ENCODE results near the gene HSPA12B. TPM values are rescaled to one million over a fixed set of nuclear protein-coding genes. Genes with fewer than 3 reads are reported as not detected.

Gene HSPA12B
- total and polyA plus RNA-seq, 2 of the 4 experiments (the other 2 are of a cell fraction): not detected

- Histone ChIP-seq H3K23ac (ENCODE audit: low read depth, low read length) (no peak overlapping the region), H2BK120ac (ENCODE audit: low read depth, low read length) (no peak overlapping the region), H3K18ac (ENCODE audit: low read depth, low read length) (no peak overlapping the region), H3K79me1 (ENCODE audit: low read depth in 1 of 2, low read length in 2 of 2) (no peaks in the 10 kb centered on the region), H2AFZ (replicated peaks; ENCODE audit: low read length, poor library complexity) (no peak overlapping the region), H3K4me1 (ENCODE audit: control insufficient read depth, insufficient read depth, low read length) (no peaks in the 10 kb centered on the region), H2AK9ac (replicated peaks; ENCODE audit: low read depth, low read length, poor library complexity) (no peak overlapping the region), H4K5ac (ENCODE audit: low read depth, low read length) (no peak overlapping the region), H4K91ac (ENCODE audit: insufficient read depth, low read depth, low read length) (no peak overlapping the region), H3K14ac (replicated peaks; ENCODE audit: low read depth, low read length) (no peak overlapping the region), H2BK5ac (ENCODE audit: low read depth, low read length, poor library complexity, severe bottlenecking) (no peak overlapping the region), H4K20me1 (ENCODE audit: insufficient read depth, low read length) (no peaks in the 10 kb centered on the region), H3K9me3 (ENCODE audit: control insufficient read depth, insufficient read depth, low read length) (no peaks in the 10 kb centered on the region), H2BK15ac (ENCODE audit: low read depth, low read length) (no peak overlapping the region), H3K56ac (ENCODE audit: extremely low read depth, insufficient read depth, low read length) (no peak overlapping the region), H3K4me2 (ENCODE audit: low read depth, low read length) (no peak overlapping the region), H3K27me3 (ENCODE audit: control insufficient read depth, insufficient read depth, low read length) (peaks cover 19% of the 10 kb centered on the region), H3K36me3 (ENCODE audit: control insufficient read depth, insufficient read depth, low read length) (no peaks in the 10 kb centered on the region), H3K9me1 (ENCODE audit: insufficient read depth, low read length) (no peaks in the 10 kb centered on the region), H3K27ac (ENCODE audit: insufficient read depth, low read length) (no peak overlapping the region), H2AK5ac (ENCODE audit: low read depth, low read length) (no peak overlapping the region), H3K4me3 (ENCODE audit: insufficient read depth, low read depth, low read length) (no peak overlapping the region), H4K8ac (ENCODE audit: low read depth in 2 of 2, low read length in 2 of 2) (no peak overlapping the region), H3K4ac (ENCODE audit: low read depth, low read length) (no peak overlapping the region), H2BK20ac (ENCODE audit: low read depth, low read length) (no peak overlapping the region), H3K9ac (ENCODE audit: low read depth, low read length) (no peak overlapping the region)
- ATAC-seq (ENCODE audit: low read depth) (no peak), DNase-seq (no peak)
- CTCF ChIA-PET: interaction anchor here (0.6 to 2.4 kb wide), 8 partner anchors 11 to 376 kb away, joined by 3 to 19 read pairs (median 4); no protein-coding TSS in a partner anchor
- intact Hi-C loops (cut with micrococcal nuclease) (loop anchor here (1.0 kb wide), 2 partner anchors 35 to 148 kb away; no protein-coding TSS in a partner anchor), dilution Hi-C loops (cut with HindIII; ENCODE audit: low sequenced_read_pairs, unreplicated experiment) (no loop called here), in situ Hi-C loops (cut with MboI; ENCODE audit: low sequenced_read_pairs) (no loop called here)
- 0% methylated on average over 1 of the region's 4 CpGs; no CpG with 5 or more reads in 1 of the 2 experiments for WGBS, 2 experiments (ENCODE audit: extremely low coverage in 2 of 2, insufficient read length in 1 of 2)
- TF ChIP-seq SMC3 (IDR thresholded peaks at IDR 0.05; ENCODE audit: low read depth, low read length) (no peak), NFE2L2 (IDR thresholded peaks at IDR 0.05; ENCODE audit: low read depth, low read length) (no peak), RFX5 (IDR thresholded peaks at IDR 0.05; ENCODE audit: low read depth, low read length) (no peak), FOS (IDR thresholded peaks at IDR 0.05; ENCODE audit: low read depth, low read length) (no peak), RCOR1 (IDR thresholded peaks at IDR 0.05; ENCODE audit: insufficient replicate concordance, low read length) (no peak), ELK1 (IDR thresholded peaks at IDR 0.05; ENCODE audit: borderline replicate concordance, low read depth, low read length) (no peak), CHD1 (IDR thresholded peaks at IDR 0.05; ENCODE audit: low read depth, low read length) (no peak), MXI1 (IDR thresholded peaks at IDR 0.05; ENCODE audit: borderline replicate concordance, low read depth, low read length) (no peak), CEBPB (IDR thresholded peaks at IDR 0.05; ENCODE audit: low read depth, low read length) (no peak), CTCF (conservative IDR thresholded peaks at IDR 0.05; ENCODE audit: low read depth, low read length) (no peak), MAFK (IDR thresholded peaks at IDR 0.05; ENCODE audit: low read depth, low read length) (no peak), MAZ (IDR thresholded peaks at IDR 0.05; ENCODE audit: borderline replicate concordance, low read depth, low read length) (no peak), USF2 (IDR thresholded peaks at IDR 0.05; ENCODE audit: low read depth, low read length) (no peak), POLR2A (IDR thresholded peaks at IDR 0.05; ENCODE audit: low read depth, low read length) (no peak), BHLHE40 (IDR thresholded peaks at IDR 0.05; ENCODE audit: low read depth, low read length) (no peak), RAD21 (IDR thresholded peaks at IDR 0.05; ENCODE audit: low read length) (no peak)
- POLR2A ChIA-PET (ENCODE audit: unreplicated experiment): no interaction called here
- no TSS peak for BruUV-seq (replicated peaks)
Measured at GRCh38 chr20:3711484-3711941, 21.0 kb upstream of the HSPA12B start.

Data from IMR-90 (cell line).